ENCODE measurements around the gene TEPSIN.

The TEPSIN gene

DNA sequence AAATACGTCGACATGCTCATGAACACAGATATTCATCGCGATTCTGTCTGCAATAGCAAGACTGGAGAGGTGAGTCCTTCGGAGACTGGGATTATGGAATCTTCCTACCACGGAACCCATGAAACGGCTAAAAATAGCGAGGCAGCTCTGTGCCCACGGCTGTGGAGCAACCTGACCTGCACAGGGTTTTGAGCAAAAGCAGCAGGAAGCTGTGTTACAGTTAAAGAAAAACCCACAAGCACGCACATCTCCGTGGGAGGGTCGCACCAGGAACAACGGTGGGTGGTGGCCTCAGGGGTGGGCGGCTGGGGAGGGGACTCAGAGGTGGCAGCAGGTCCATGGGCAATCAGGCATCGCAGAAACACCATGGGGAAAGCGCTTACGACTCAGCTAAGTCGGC, 31.4 kb upstream of the TEPSIN start:
- H3K4me3 ChIP-seq (ENCODE audit: low read depth, low read length), result no peak overlapping the region
- TF ChIP-seq, protein P1, sequence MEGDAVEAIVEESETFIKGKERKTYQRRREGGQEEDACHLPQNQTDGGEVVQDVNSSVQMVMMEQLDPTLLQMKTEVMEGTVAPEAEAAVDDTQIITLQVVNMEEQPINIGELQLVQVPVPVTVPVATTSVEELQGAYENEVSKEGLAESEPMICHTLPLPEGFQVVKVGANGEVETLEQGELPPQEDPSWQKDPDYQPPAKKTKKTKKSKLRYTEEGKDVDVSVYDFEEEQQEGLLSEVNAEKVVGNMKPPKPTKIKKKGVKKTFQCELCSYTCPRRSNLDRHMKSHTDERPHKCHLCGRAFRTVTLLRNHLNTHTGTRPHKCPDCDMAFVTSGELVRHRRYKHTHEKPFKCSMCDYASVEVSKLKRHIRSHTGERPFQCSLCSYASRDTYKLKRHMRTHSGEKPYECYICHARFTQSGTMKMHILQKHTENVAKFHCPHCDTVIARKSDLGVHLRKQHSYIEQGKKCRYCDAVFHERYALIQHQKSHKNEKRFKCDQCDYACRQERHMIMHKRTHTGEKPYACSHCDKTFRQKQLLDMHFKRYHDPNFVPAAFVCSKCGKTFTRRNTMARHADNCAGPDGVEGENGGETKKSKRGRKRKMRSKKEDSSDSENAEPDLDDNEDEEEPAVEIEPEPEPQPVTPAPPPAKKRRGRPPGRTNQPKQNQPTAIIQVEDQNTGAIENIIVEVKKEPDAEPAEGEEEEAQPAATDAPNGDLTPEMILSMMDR (IDR thresholded peaks at IDR 0.05; ENCODE audit: borderline replicate concordance, insufficient read depth, low read depth, low read length), result no peak

DNA sequence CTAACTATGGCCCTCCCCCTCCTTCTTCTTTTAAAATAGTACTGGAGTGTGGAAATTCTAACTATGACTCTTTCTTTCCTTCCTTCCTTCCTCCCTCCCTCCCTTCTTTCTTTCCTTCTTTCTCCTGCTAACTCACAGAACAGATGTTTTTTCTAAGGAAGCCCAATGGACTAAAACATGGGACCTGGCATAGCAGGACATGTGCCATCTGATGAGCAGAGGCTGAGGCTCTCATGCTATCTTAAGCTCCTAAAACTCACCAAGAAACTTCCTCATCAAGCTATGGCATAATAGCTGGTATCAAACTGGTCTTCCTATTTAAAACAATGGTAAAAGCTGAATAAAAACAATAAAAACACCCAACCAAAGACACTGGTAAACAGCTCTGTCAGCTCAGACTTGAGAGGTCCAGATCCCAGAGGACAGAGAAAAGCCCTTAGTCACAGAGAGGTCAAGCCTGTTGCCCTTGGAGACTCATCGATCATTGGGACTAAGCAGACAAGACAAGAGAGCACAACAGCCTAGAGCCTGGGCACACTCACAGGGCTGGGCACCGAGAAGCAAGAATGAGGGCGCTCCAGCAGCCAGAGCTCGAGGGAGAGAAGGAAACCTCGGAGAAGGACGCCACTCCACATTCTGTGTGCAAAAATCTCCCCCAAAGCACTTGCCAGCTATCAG, 28.7 kb upstream of the TEPSIN start:
- no peak overlapping the region for H3K4me3 ChIP-seq (ENCODE audit: low read depth, low read length)

DNA sequence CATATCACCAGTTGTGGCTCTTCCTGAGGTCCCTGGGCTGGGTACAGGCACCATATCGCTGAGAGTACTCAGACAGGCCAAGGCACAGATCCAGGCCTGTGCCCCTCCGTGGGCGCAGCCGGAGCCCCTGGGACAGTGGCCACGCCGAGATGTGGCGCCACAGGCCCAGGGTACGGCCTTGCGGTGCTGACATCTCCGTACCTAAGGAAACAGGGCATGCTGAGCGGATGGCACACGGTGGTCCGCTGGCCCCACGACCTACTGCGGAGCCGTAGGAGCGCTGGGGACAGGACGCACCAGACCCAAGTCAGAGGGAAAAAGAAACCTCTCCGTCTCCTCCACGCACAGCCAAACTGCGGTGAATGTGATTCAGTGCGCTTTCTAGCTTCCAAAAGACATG, 26.7 kb upstream of the TEPSIN start:
- TF ChIP-seq, protein P1 (IDR thresholded peaks at IDR 0.05; ENCODE audit: borderline replicate concordance, insufficient read depth, low read depth, low read length), result no peak
- no peak overlapping the region for H3K4me3 ChIP-seq (ENCODE audit: low read depth, low read length)

More for the DNA sequence above, 28.7 kb upstream of the TEPSIN start:
- TF ChIP-seq, protein P1 (IDR thresholded peaks at IDR 0.05; ENCODE audit: borderline replicate concordance, insufficient read depth, low read depth, low read length), result no peak

DNA sequence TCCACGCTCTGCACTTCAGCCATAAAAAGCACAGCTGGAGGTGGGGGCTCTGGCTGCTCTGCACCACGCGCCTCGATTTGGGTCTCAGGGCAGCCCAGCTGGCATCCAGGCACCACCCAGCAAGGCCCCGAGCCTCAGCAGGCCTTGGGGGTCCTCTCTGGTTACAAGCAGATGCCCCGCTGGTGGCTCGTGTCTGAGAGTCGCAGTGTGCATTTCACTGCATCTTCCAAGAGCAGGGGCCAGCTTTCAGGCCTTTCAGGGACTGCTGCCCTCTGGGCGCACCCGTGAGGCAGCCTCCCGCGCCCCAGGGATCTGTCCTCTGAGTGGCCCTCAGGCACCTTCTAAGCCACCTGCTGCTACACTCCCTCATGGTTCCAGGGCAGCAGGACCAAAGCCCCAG, 25.8 kb upstream of the TEPSIN start:
- H3K4me3 ChIP-seq (ENCODE audit: low read depth, low read length), result no peak overlapping the region
- TF ChIP-seq, protein P1 (IDR thresholded peaks at IDR 0.05; ENCODE audit: borderline replicate concordance, insufficient read depth, low read depth, low read length), result no peak

DNA sequence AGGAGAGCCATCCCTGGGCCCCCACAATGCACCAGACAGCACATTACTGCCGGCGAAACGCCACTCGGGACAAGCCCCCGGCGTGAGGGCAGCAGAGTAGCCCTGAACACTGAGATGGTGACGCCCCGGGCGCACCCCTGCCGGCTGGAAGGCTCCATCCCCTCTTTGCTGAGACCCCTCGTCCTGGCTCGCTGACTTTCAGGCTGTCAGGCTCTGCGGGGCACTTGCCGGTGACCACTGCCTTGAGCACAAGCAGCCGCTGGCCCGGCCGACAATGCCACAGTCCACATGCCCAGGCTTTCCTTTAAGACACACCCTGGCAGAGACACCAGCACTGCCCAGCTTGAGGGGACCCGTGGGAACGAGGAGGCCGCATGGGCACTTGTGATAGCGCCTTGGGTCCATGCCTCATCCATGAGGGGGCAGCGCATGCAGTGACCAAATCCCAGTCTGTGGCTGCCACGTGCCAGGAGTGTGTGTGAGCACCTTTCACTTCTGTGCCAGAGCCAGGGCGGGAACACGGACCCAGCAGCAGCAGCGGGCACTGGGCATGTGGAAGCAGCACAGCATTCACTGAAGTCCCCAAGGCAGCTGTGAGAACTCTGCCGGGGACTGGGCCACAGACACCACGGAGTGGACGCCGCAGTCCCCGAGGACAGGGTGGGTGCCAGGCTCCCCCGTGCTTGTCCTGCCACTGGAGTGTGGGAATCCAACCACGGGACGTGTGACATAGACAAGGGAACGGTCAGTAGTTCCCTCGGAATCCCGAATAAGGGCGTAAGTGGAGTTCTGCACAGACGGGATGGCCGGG, 24.7 kb upstream of the TEPSIN start:
- no peak overlapping the region for H3K4me3 ChIP-seq (ENCODE audit: low read depth, low read length)
- TF ChIP-seq, protein P1 (IDR thresholded peaks at IDR 0.05; ENCODE audit: borderline replicate concordance, insufficient read depth, low read depth, low read length), result no peak

DNA sequence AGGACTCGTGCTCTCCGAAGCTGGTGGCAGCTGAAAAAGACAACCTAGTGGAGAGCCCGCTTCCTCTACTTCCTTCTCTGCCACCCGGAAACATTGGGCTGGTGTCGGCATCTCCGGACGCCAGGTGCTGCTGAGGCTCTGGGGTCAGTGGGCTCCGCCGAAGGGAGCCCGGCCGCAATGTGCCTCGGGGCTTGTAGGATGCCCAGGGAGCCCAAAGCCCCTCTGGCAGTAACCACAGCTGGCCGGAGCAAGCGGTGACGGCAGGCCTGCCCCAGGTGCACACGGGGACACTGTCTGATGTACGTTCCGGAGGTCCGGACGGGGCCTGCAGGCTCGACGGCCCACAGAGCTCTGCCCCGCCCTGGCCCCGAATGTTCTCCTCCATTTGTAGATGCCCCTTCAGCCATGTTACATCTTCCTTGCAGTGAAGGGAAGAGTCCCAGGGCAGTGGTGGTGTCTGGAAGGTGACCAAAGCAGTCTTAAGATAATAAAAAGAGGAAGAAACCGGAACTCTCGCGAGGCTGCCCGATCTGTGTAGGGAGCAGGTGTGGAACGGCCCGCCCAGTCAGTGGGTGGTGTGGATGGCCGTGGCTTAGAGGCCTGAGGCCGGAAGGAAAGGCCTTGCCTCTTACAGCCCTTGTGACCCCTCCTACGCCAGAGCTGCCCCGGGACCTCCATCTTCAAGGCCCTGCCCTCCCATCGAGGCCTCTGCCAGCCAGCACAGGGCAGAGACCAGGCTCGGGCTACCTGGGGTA, 22.9 kb upstream of the TEPSIN start:
- TF ChIP-seq, protein P1 (IDR thresholded peaks at IDR 0.05; ENCODE audit: borderline replicate concordance, insufficient read depth, low read depth, low read length), result no peak

More for the DNA sequence above, 22.9 kb upstream of the TEPSIN start:
- H3K4me3 ChIP-seq (ENCODE audit: low read depth, low read length), result no peak overlapping the region

All from GM12875 (cell line).